Measurements from ENCODE around the gene SRGAP1.

SRGAP1 gene

DNA sequence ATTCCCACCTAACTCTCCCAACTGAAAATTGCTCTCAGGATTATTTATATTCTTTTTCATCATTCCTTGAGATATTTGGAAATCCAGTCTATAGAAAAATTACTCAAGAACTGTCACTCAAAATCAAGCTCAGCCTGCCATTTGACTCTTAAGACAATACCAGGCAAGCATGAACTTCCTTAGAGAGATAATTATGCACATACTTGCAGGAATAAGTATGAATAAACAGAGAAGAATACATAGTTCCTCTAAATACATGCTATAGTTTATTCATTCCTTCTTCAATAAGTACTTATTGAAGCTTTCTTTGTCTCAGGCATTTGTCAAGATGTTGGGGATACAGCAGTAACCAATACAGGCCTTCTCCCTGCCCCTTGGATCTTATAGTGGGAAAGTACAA lies 154.1 kb downstream of the SRGAP1 start:
- H3K27ac ChIP-seq (ENCODE audit: low read depth, low read length) = no peak overlapping the region
- H3K4me1 ChIP-seq (ENCODE audit: control insufficient read depth, insufficient read depth, low read length, unreplicated experiment) = peaks cover 11% of the 10 kb centered on the region
- H3K79me2 ChIP-seq (ENCODE audit: control insufficient read depth, insufficient read depth, low read length, unreplicated experiment) = peaks cover 3% of the 10 kb centered on the region
- peaks cover 32% of the 10 kb centered on the region for H3K36me3 ChIP-seq (ENCODE audit: insufficient read depth, low read length)
- no peaks in the 10 kb centered on the region for H3K27me3 ChIP-seq (ENCODE audit: insufficient read depth, low read length)
- no peak overlapping the region for H3K4me3 ChIP-seq (ENCODE audit: low read depth, low read length)
- H2AFZ ChIP-seq (ENCODE audit: low read length, unreplicated experiment) = no peak overlapping the region

DNA sequence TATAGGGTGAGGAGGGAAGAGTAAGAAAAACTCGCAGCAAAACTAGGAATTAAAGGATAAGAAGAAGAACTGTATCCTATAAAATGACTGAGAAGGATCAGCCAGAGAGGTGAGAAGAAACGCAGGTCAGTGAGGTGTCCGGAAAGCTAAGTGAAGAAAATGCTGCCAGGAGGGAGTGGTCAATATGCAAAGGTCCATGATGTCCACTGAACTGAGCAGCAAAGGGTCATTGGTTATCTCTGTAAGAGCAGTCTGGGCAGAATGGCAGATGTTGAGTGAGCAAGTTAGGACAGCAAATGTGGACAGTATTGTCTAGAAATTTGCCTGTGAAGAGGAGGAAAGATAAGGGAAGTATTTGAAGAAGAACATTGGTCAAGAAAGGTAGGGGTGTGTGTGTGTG lies 155.4 kb downstream of the SRGAP1 start:
- Histone ChIP-seq H3K79me2 (ENCODE audit: control insufficient read depth, insufficient read depth, low read length, unreplicated experiment) (peaks cover 3% of the 10 kb centered on the region), H2AFZ (ENCODE audit: low read length, unreplicated experiment) (no peak overlapping the region), H3K36me3 (ENCODE audit: insufficient read depth, low read length) (peaks cover 37% of the 10 kb centered on the region), H3K27ac (ENCODE audit: low read depth, low read length) (no peak overlapping the region), H3K27me3 (ENCODE audit: insufficient read depth, low read length) (no peaks in the 10 kb centered on the region), H3K4me3 (ENCODE audit: low read depth, low read length) (no peak overlapping the region), H3K4me1 (ENCODE audit: control insufficient read depth, insufficient read depth, low read length, unreplicated experiment) (peaks cover 10% of the 10 kb centered on the region)

DNA sequence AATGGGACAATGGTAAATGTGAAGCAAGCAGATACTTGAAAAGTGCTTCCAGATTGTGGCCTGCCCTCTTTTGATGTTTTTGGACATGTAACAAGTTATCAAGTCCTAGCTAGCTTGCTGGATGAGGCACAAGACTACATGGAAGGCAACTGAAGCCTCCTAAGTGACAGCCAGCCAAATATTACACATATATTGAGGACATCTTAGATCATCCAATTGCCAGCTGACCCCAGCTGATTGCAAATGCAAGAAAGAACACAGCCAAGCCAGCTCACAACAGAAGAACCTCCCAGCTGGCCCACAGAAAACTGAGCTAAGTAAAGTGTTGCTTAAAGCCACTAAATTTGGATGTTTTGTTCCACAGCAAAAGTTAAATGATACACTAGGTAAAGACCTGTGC lies 156.9 kb downstream of the SRGAP1 start:
- no peak overlapping the region for H3K27ac ChIP-seq (ENCODE audit: low read depth, low read length)
- H3K4me3 ChIP-seq (ENCODE audit: low read depth, low read length) = no peak overlapping the region
- peaks cover 3% of the 10 kb centered on the region for H3K79me2 ChIP-seq (ENCODE audit: control insufficient read depth, insufficient read depth, low read length, unreplicated experiment)
- H3K36me3 ChIP-seq (ENCODE audit: insufficient read depth, low read length) = peaks cover 37% of the 10 kb centered on the region
- H2AFZ ChIP-seq (ENCODE audit: low read length, unreplicated experiment) = no peak overlapping the region
- H3K27me3 ChIP-seq (ENCODE audit: insufficient read depth, low read length) = no peaks in the 10 kb centered on the region
- H3K4me1 ChIP-seq (ENCODE audit: control insufficient read depth, insufficient read depth, low read length, unreplicated experiment) = peaks cover 8% of the 10 kb centered on the region

DNA sequence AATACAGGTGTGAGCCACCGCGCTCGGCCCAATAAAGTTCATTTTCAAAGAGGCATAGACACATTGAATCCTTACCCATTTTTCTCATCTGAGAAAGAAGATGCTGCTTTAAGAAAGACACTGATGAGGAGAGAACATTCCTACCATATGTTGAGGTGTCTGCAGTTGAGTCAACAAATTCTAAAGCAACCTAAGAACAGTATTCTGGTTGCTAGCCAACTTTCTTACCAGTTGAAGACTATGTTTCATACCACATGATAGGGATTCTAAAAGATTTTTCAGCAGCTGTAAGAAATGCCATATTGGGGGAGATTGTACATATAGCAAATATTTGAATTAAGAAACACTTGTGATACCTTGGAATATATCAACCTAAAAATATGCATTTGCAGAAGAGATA lies 160.1 kb downstream of the SRGAP1 start:
- Histone ChIP-seq H2AFZ (ENCODE audit: low read length, unreplicated experiment) (no peak overlapping the region), H3K36me3 (ENCODE audit: insufficient read depth, low read length) (peaks cover 24% of the 10 kb centered on the region), H3K4me3 (ENCODE audit: low read depth, low read length) (no peak overlapping the region), H3K4me1 (ENCODE audit: control insufficient read depth, insufficient read depth, low read length, unreplicated experiment) (peaks cover 36% of the 10 kb centered on the region), H3K79me2 (ENCODE audit: control insufficient read depth, insufficient read depth, low read length, unreplicated experiment) (peaks cover 12% of the 10 kb centered on the region), H3K27me3 (ENCODE audit: insufficient read depth, low read length) (no peaks in the 10 kb centered on the region), H3K27ac (ENCODE audit: low read depth, low read length) (no peak overlapping the region)

DNA sequence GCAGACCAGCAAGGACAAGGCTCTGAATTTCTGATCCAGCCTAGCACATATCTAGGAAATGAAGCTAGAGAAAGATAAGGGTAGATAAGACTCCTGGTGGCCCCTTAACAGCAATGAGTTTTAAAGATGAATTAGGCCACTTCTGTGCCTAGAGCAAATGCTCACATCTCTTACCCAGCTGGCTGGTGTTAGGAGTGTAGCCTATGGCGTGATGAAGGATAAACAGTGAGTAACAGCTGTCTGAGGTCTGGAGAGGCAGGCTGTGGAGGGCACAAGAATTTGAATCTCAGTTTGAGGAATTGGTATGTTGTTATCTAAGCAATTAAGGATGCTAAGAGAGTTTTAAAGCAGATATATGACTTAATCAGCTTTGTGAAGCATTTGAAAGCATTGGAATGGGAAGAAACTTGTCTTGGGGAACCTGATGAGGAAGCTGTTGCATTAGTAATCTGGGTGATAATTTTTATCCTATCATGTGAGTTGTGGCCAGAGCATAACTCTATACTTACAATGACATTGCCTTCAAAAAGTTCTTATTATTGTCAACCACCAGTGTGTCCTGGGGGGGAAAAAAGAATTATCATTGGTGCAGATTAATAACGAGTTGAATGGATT lies 161.8 kb downstream of the SRGAP1 start:
- Histone ChIP-seq H3K4me1 (ENCODE audit: control insufficient read depth, insufficient read depth, low read length, unreplicated experiment) (peaks cover 46% of the 10 kb centered on the region), H3K27ac (ENCODE audit: low read depth, low read length) (peak overlapping the region; percentile 15), H3K36me3 (ENCODE audit: insufficient read depth, low read length) (peaks cover 14% of the 10 kb centered on the region; the same call in 1 of the 2 replicates), H3K4me3 (ENCODE audit: low read depth, low read length) (no peak overlapping the region), H2AFZ (ENCODE audit: low read length, unreplicated experiment) (no peak overlapping the region), H3K79me2 (ENCODE audit: control insufficient read depth, insufficient read depth, low read length, unreplicated experiment) (peaks cover 25% of the 10 kb centered on the region), H3K27me3 (ENCODE audit: insufficient read depth, low read length) (no peaks in the 10 kb centered on the region)

DNA sequence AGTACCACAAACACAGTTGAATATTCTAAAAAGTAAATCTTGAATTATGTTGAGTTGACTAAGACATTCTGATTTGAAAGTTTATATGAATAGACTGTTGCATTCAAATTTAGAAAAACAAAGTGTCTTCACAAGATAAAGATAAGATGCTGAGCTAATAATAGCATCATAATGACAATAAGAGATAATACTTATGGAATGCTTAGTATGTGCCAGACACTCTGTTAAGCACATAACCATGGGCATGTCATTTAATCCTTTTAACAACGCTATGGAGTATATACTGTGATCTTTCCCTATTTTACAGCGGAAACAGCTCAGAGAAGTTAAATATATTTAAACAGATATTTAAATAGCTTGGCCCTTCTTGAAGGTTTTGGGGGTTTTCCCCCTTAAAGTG lies 163.4 kb downstream of the SRGAP1 start:
- H3K36me3 ChIP-seq (ENCODE audit: insufficient read depth, low read length) = 0 out of 2 replicates have a peak, but pooled peaks cover 5% of the 10 kb centered on the region
- peak overlapping the region; percentile 52 for H3K27ac ChIP-seq (ENCODE audit: low read depth, low read length)
- peaks cover 46% of the 10 kb centered on the region for H3K4me1 ChIP-seq (ENCODE audit: control insufficient read depth, insufficient read depth, low read length, unreplicated experiment)
- H3K27me3 ChIP-seq (ENCODE audit: insufficient read depth, low read length) = no peaks in the 10 kb centered on the region
- H3K79me2 ChIP-seq (ENCODE audit: control insufficient read depth, insufficient read depth, low read length, unreplicated experiment) = peaks cover 25% of the 10 kb centered on the region
- no peak overlapping the region for H2AFZ ChIP-seq (ENCODE audit: low read length, unreplicated experiment)
- no peak overlapping the region for H3K4me3 ChIP-seq (ENCODE audit: low read depth, low read length)

DNA sequence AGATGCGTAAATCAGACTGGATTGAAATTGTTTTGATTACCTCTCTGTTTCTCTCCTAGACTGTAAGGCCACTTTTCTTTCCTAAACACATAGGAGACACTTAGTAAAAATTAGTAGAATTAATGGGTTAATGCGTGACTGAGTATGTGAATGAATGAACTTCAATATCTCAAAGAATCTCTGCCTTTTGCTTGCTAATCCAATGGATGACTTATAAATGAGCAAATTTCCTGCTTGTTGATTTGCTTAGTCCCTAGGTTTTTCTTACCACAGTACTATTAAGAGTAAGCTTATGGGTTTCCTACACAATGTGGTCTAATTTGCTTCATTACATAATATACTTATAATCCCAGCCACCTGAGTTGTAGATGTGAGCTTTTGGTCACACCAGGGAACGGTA lies 164.1 kb downstream of the SRGAP1 start:
- Histone ChIP-seq H3K4me1 (ENCODE audit: control insufficient read depth, insufficient read depth, low read length, unreplicated experiment) (peaks cover 46% of the 10 kb centered on the region), H3K36me3 (ENCODE audit: insufficient read depth, low read length) (0 out of 2 replicates have a peak, but pooled peaks cover 5% of the 10 kb centered on the region), H3K79me2 (ENCODE audit: control insufficient read depth, insufficient read depth, low read length, unreplicated experiment) (peaks cover 26% of the 10 kb centered on the region), H3K27ac (ENCODE audit: low read depth, low read length) (peak overlapping the region; percentile 52), H3K4me3 (ENCODE audit: low read depth, low read length) (no peak overlapping the region), H2AFZ (ENCODE audit: low read length, unreplicated experiment) (no peak overlapping the region), H3K27me3 (ENCODE audit: insufficient read depth, low read length) (no peaks in the 10 kb centered on the region)

DNA sequence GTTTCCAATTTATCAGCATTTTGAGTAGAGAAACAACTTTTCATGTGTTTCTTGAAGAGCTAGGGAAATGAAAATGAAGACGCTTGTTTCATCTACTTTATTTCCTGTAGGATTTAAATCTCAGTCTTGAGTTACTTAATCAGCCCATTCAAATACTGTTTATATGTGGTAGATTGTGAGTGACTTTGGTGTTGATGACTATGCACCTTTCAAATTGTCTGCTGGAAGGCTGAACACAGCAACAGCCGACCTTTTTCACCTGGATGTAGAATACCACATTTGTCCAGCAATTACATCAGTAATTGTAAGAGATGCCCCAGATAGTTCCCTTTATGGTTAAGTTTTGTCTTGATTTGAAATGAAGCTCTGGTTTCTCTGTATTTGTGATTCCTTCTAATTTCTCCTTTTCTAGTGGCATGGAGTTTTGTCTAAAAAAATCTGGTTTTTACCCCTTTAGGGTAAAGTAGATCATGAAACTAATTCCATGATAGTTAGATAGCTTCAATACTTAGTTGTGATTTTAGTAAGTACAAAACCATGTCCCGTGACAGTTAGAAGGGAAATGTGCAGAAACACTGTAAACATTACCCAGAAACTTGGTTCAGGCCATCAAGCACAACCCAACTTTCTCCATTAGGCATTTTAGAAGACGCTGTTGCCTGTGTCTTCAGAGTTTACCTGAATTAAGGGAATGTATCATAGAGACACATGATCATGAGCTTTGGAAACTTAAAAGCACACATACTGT lies 165.0 kb downstream of the SRGAP1 start:
- H3K4me3 ChIP-seq (ENCODE audit: low read depth, low read length) = no peak overlapping the region
- H3K4me1 ChIP-seq (ENCODE audit: control insufficient read depth, insufficient read depth, low read length, unreplicated experiment) = peaks cover 46% of the 10 kb centered on the region
- H3K79me2 ChIP-seq (ENCODE audit: control insufficient read depth, insufficient read depth, low read length, unreplicated experiment) = peaks cover 29% of the 10 kb centered on the region
- H2AFZ ChIP-seq (ENCODE audit: low read length, unreplicated experiment) = no peak overlapping the region
- peak overlapping the region; percentile 35 for H3K27ac ChIP-seq (ENCODE audit: low read depth, low read length)
- no peaks in the 10 kb centered on the region for H3K27me3 ChIP-seq (ENCODE audit: insufficient read depth, low read length)
- H3K36me3 ChIP-seq (ENCODE audit: insufficient read depth, low read length) = 0 out of 2 replicates have a peak, but pooled peaks cover 2% of the 10 kb centered on the region

DNA sequence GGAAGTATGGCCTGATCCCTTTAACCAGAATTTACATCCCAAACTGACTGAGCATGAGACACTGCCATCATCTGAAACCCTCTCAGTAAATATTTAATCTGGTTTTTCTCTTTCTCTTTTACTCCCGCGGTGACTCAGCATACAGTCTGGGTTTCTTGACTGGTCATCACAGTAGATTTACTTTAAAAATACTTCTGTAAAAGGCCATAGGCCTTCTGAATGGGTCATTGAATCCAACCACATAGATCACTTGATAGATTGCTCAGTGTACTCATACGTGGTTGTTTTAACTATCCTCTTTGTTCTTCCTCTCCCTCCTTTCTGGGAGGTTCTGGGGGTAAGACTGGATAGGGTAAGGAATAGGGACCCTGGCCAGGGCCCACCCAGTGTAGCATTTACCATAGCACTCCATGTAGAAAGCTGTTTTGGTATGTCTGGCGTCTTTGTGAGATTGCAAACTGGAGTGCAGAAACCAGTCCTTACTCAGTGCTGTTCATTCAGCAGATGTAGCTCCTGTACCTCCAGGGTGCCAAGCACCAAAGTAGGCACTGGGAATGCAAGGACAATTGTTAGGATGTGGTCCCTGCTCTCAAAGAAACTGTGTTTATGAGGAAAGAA lies 165.7 kb downstream of the SRGAP1 start:
- H3K27me3 ChIP-seq (ENCODE audit: insufficient read depth, low read length) = no peaks in the 10 kb centered on the region
- H2AFZ ChIP-seq (ENCODE audit: low read length, unreplicated experiment) = no peak overlapping the region
- no peak overlapping the region for H3K4me3 ChIP-seq (ENCODE audit: low read depth, low read length)
- H3K79me2 ChIP-seq (ENCODE audit: control insufficient read depth, insufficient read depth, low read length, unreplicated experiment) = peaks cover 29% of the 10 kb centered on the region
- 0 out of 2 replicates have a peak, but pooled peaks cover 2% of the 10 kb centered on the region for H3K36me3 ChIP-seq (ENCODE audit: insufficient read depth, low read length)
- H3K27ac ChIP-seq (ENCODE audit: low read depth, low read length) = peak overlapping the region; percentile 35
- peaks cover 52% of the 10 kb centered on the region for H3K4me1 ChIP-seq (ENCODE audit: control insufficient read depth, insufficient read depth, low read length, unreplicated experiment)

DNA sequence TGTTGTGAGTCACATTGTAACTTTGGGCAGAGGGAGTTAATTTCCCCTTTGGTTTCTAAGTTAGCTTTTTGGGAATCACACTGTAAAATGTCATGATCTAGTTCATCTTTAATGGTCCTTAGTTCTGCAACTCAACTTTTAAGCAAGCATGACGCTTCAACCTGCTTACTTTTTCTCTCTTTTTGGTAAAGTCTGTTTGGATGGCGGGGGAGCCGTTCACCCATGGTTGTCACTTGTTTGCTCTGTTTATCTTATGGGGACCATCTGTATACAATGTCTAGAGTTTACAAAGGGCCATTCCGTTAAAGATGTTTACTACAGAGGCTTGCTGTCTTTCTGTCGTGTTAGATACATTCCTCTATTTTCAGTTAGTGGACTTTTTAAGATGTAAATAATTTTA lies 172.0 kb downstream of the SRGAP1 start:
- no peak overlapping the region for H3K4me3 ChIP-seq (ENCODE audit: low read depth, low read length)
- peaks cover 7% of the 10 kb centered on the region for H3K79me2 ChIP-seq (ENCODE audit: control insufficient read depth, insufficient read depth, low read length, unreplicated experiment)
- no peak overlapping the region for H3K27ac ChIP-seq (ENCODE audit: low read depth, low read length)
- H3K27me3 ChIP-seq (ENCODE audit: insufficient read depth, low read length) = no peaks in the 10 kb centered on the region
- no peak overlapping the region for H2AFZ ChIP-seq (ENCODE audit: low read length, unreplicated experiment)
- H3K36me3 ChIP-seq (ENCODE audit: insufficient read depth, low read length) = peaks cover 19% of the 10 kb centered on the region
- H3K4me1 ChIP-seq (ENCODE audit: control insufficient read depth, insufficient read depth, low read length, unreplicated experiment) = peaks cover 7% of the 10 kb centered on the region

Data from ACC112 (cell line).